HepG2 (cell line): Measurements from ENCODE around the gene OTOGL. TPM values are rescaled to one million over a fixed set of nuclear protein-coding genes. Genes with fewer than 3 reads are reported as not detected.

ENCODE experiments used
- ATAC-seq: fragments of 200-7000 bp; cut with Tn5 transposase; 3 replicates; pipeline ENCODE4 v1.9.1; 2020; ENCODE audit warnings: mild to moderate bottlenecking, moderate library complexity
- BruUV-seq: library from RNA; stranded (reverse); fragments of 400-500 nt; replicated peaks from 2 replicates; lab custom pipeline; 2021; lab: Mats Ljungman, UMichigan
- CTCF ChIA-PET: fragments of 300-600 bp; formaldehyde crosslinking; extraction: SDS; loops from one replicate; lab custom pipeline; 2021; ENCODE audit warnings: low total read pairs, inconsistent platforms, low intra/inter-chr PET ratio; lab: Yijun Ruan, JAX
- POLR2A ChIA-PET: fragments of 350-600 bp; sonication (Branson Sonifier 250); formaldehyde crosslinking; loops from one replicate; lab custom pipeline; 2020; ENCODE audit warnings: antibody characterized with exemption, inconsistent platforms; lab: Yijun Ruan, JAX
- DNase-seq: peaks from one replicate; pipeline ENCODE4 v3.0.0-alpha.2; 2015; ENCODE audit warnings: low spot score
- FAIRE-seq: peaks from 3 replicates; lab custom pipeline; 2011; peaks lifted over from hg19 to GRCh38; lab: Jason Lieb, UNC
- H2AFZ ChIP-seq: one replicate; pipeline ENCODE4 v1.6.1; 2011; ENCODE audit warnings: low read length, inconsistent platforms
- H3K27ac ChIP-seq: fragments of 300-600 bp; 3 replicates; pipeline ENCODE4 v1.8.0; 2011; ENCODE audit warnings: mixed run types, mild to moderate bottlenecking, mixed read lengths, low read length, inconsistent platforms; ENCODE audit not compliant: insufficient read depth; ENCODE audit errors: extremely low read length
- H3K27me3 ChIP-seq, 2 experiments: fragments of 200-600 bp in 1 of 2; 2 replicates in 1 of 2; 3 replicates in 1 of 2; pipeline versions ENCODE4 v1.6.0 to v1.8.0; 2011; ENCODE audit warnings: low read length in 2 of 2, mild to moderate bottlenecking in 2 of 2, moderate library complexity in 2 of 2, inconsistent platforms in 1 of 2; ENCODE audit not compliant: insufficient read depth in 2 of 2, control insufficient read depth in 1 of 2
- H3K36me3 ChIP-seq, 2 experiments: fragments of 200-600 bp in 1 of 2; replicated peaks in 1 of 2; 2 replicates in 1 of 2; 3 replicates in 1 of 2; pipeline versions ENCODE4 v1.5.1 to v1.8.0; 2011; ENCODE audit warnings: low read length in 2 of 2, inconsistent platforms in 1 of 2; ENCODE audit not compliant: insufficient read depth in 2 of 2, control insufficient read depth in 1 of 2
- H3K4me1 ChIP-seq: 2 replicates; pipeline ENCODE4 v1.5.1; 2012; ENCODE audit warnings: low read length, inconsistent platforms; ENCODE audit not compliant: insufficient read depth
- H3K4me2 ChIP-seq: 2 replicates; pipeline ENCODE4 v1.6.0; 2011; ENCODE audit warnings: low read depth, low read length, inconsistent platforms
- H3K4me3 ChIP-seq, 3 experiments: fragments of 200-600 bp in 1 of 3; sonication (generic), shearing (Covaris generic) in 1 of 3; replicated peaks in 1 of 3; 2 replicates each; pipeline ENCODE4 v1.5.1; 2011 to 2016; ENCODE audit warnings: low read length in 3 of 3, inconsistent platforms in 2 of 3, low read depth in 2 of 3, mild to moderate bottlenecking in 2 of 3, control low read depth in 1 of 3, mixed read lengths in 1 of 3; ENCODE audit not compliant: insufficient read depth in 1 of 3
- H3K79me2 ChIP-seq: one replicate; pipeline ENCODE4 v1.6.1; 2011; ENCODE audit warnings: low read length, inconsistent platforms; ENCODE audit not compliant: insufficient read depth
- H3K9ac ChIP-seq: 2 replicates; pipeline ENCODE4 v1.6.0; 2011; ENCODE audit warnings: mild to moderate bottlenecking, low read depth, low read length, inconsistent platforms; ENCODE audit not compliant: insufficient read depth
- H3K9me3 ChIP-seq: 2 replicates; pipeline ENCODE4 v1.5.1; 2012; ENCODE audit warnings: mild to moderate bottlenecking, low read length
- H4K20me1 ChIP-seq: 2 replicates; pipeline ENCODE4 v1.6.0; 2011; ENCODE audit warnings: inconsistent platforms, mild to moderate bottlenecking, low read length, moderate library complexity; ENCODE audit not compliant: insufficient read depth
- DMAP1 ChIP-seq: IDR thresholded peaks from 2 replicates; pipeline ENCODE4 v1.6.1; 2016
- HCFC1 ChIP-seq: fragments of 150-350 bp; IDR thresholded peaks from 2 replicates; pipeline ENCODE4 v1.6.1; 2014; ENCODE audit warnings: low read depth, low read length
- HES4 ChIP-seq: sonication (generic); formaldehyde crosslinking; IDR thresholded peaks from 2 replicates; pipeline ENCODE4 v1.9.0; 2021; ENCODE audit warnings: mild to moderate bottlenecking, missing genetic modification reagents, borderline replicate concordance
- HNRNPK ChIP-seq: fragments of 200-400 bp; formaldehyde crosslinking; IDR thresholded peaks from 2 replicates; pipeline ENCODE4 v1.6.1; 2018; ENCODE audit warnings: low read length, low read depth, moderate library complexity, mild to moderate bottlenecking; ENCODE audit not compliant: poor library complexity, severe bottlenecking
- KDM5A ChIP-seq: fragments of 200-600 bp; sonication (generic); IDR thresholded peaks from 2 replicates; pipeline ENCODE4 v1.7.0; 2018; ENCODE audit warnings: antibody characterized with exemption, mild to moderate bottlenecking, low read length, borderline replicate concordance
- RAD21 ChIP-seq: fragments of 450-650 bp; formaldehyde crosslinking; IDR thresholded peaks from 2 replicates; pipeline ENCODE4 v1.5.0; 2020; ENCODE audit warnings: mild to moderate bottlenecking
- RARA ChIP-seq: IDR thresholded peaks from 2 replicates; pipeline ENCODE4 v1.6.1; 2016; ENCODE audit warnings: missing genetic modification reagents, missing compliant biosample characterization
- THYN1 ChIP-seq: sonication (generic); formaldehyde crosslinking; IDR thresholded peaks from 2 replicates; pipeline ENCODE4 v1.8.1; 2023; ENCODE audit warnings: low read depth, mild to moderate bottlenecking, moderate library complexity, missing genetic modification reagents, borderline replicate concordance
- ZBTB21 ChIP-seq: sonication (generic); formaldehyde crosslinking; IDR thresholded peaks from 2 replicates; pipeline ENCODE4 v1.4.0; 2020; ENCODE audit warnings: missing genetic modification reagents
- ZNF510 ChIP-seq: sonication (generic); formaldehyde crosslinking; IDR thresholded peaks from 2 replicates; pipeline ENCODE4 v1.4.0; 2020; ENCODE audit warnings: low read depth, mild to moderate bottlenecking, missing genetic modification reagents
- ZNF557 ChIP-seq: sonication (generic); formaldehyde crosslinking; IDR thresholded peaks from 2 replicates; pipeline ENCODE4 v1.4.0; 2020; ENCODE audit warnings: missing genetic modification reagents
- ZNF569 ChIP-seq: sonication (generic); formaldehyde crosslinking; IDR thresholded peaks from 2 replicates; pipeline ENCODE4 v1.5.0; 2020; ENCODE audit warnings: mild to moderate bottlenecking, missing genetic modification reagents, moderate library complexity, borderline replicate concordance
- ZNF691 ChIP-seq: sonication (generic); formaldehyde crosslinking; IDR thresholded peaks from 2 replicates; pipeline ENCODE4 v1.4.0; 2020; ENCODE audit warnings: missing genetic modification reagents, low read depth, mild to moderate bottlenecking, borderline replicate concordance
- ZXDC ChIP-seq: sonication (generic); formaldehyde crosslinking; IDR thresholded peaks from 2 replicates; pipeline ENCODE4 v1.5.0; 2020; ENCODE audit warnings: mild to moderate bottlenecking, missing genetic modification reagents
- in situ Hi-C: cut with HindIII; loops from 2 replicates; pipeline ENCODE4 v1.10.0; 2017; ENCODE audit warnings: low pct_unique_long_range_greater_than_20kb; ENCODE audit not compliant: extremely low pct_ligation_motif_present
- intact Hi-C: fragments of 100-400 bp; cut with micrococcal nuclease; formaldehyde crosslinking; loops from one replicate; pipeline ENCODE4 v1.10.0; 2022; ENCODE audit not compliant: unreplicated experiment
- polyA plus RNA-seq, 8 experiments: library from polyadenylated mRNA; depleted of rRNA in 3 of 8; stranded (reverse) in 7 of 8; unstranded in 1 of 8; fragments of >200 nt; fragmentation: Illumina TruSeq in 4 of 8; extraction: Trizol in 4 of 8; gene quantifications; 2 replicates each; pipeline versions ENCODE4 v1.2.1 to v1.2.3, GENCODE V29; 2011 to 2016; ENCODE audit warnings: low read depth in 4 of 8, missing spikeins in 1 of 8, mixed read lengths in 1 of 8; ENCODE audit not compliant: insufficient read depth in 1 of 8
- total RNA-seq, 5 experiments: library from RNA; depleted of rRNA; stranded (reverse); fragments of >200 nt; fragmentation: Illumina TruSeq; extraction: Trizol; gene quantifications; 2 replicates each; pipeline ENCODE4 v1.2.3, GENCODE V29; 2016; ENCODE audit warnings: low read depth in 1 of 5

OTOGL gene
- total and polyA plus RNA-seq, 2 of the 13 experiments (the other 11 are each of a cell fraction or from before 2014, with no cell fraction given), result not detected

GRCh38 chr12:80264386-80264785 is 165.0 kb downstream of the OTOGL start:
- H3K27me3 ChIP-seq, result no peaks in the 10 kb centered on the region
- in situ Hi-C loops, result no loop called here
- H3K4me1 ChIP-seq, result no peaks in the 10 kb centered on the region
- no peaks in the 10 kb centered on the region for H3K36me3 ChIP-seq
- H3K79me2 ChIP-seq, result no peaks in the 10 kb centered on the region
- DNase-seq (no peak), ATAC-seq (no peak), FAIRE-seq (no peak)
- ChIA-PET POLR2A (no interaction called here), CTCF (no interaction called here)
- no peaks in the 10 kb centered on the region for H3K9me3 ChIP-seq
- no peak overlapping the region for H3K9ac ChIP-seq
- no peak overlapping the region for H2AFZ ChIP-seq
- no peaks in the 10 kb centered on the region for H4K20me1 ChIP-seq
- intact Hi-C loops, result no loop called here
- BruUV-seq, result no TSS peak
- no peak overlapping the region for H3K4me2 ChIP-seq
- no peak overlapping the region for H3K27ac ChIP-seq
- TF ChIP-seq ZNF557 (CRISPR knock-in tag) (no peak), THYN1 (CRISPR knock-in tag) (no peak), RAD21 (no peak), HNRNPK (no peak), DMAP1 (no peak), ZNF510 (CRISPR knock-in tag) (no peak), ZBTB21 (CRISPR knock-in tag) (no peak), ZNF691 (CRISPR knock-in tag) (no peak), ZNF569 (CRISPR knock-in tag) (no peak), KDM5A (no peak), ZXDC (CRISPR knock-in tag) (no peak), RARA (CRISPR knock-in tag) (no peak), HCFC1 (no peak), HES4 (CRISPR knock-in tag) (no peak)
- TF ChIP-seq, all 625 proteins: peak for 0
- H3K4me3 ChIP-seq, result no peak overlapping the region
